ENCODE measurements around the gene ZFY.

Gene ZFY

GRCh38 chrY:2934861-2935715 lies at the start of gene ZFY:
Gene ZFY (plus strand): TSS chrY:2935381. CDS start chrY:2953937, 18,556 bp downstream.
- no peak for DNase-seq

- no peak for DNase-seq
Observed at GRCh38 chrY:2885880-2886279, 49.3 kb upstream of the ZFY start.

- no peak for DNase-seq
Observed at GRCh38 chrY:2887386-2887785, 47.8 kb upstream of the ZFY start.

GRCh38 chrY:2887955-2888354 lies 47.2 kb upstream of the ZFY start:
- DNase-seq, result no peak

GRCh38 chrY:2893471-2893870 lies 41.7 kb upstream of the ZFY start:
- no peak for DNase-seq

- DNase-seq, result no peak
Observed at GRCh38 chrY:2896050-2896449, 39.1 kb upstream of the ZFY start.

GRCh38 chrY:2907356-2907755 lies 27.8 kb upstream of the ZFY start:
- DNase-seq, result no peak

- no peak for DNase-seq
Observed at GRCh38 chrY:2913066-2913815, 21.9 kb upstream of the ZFY start.

GRCh38 chrY:2934078-2934477 lies 1.1 kb upstream of the ZFY start:
- DNase-seq, result no peak

- DNase-seq, result no peak
Observed at GRCh38 chrY:2935716-2936435, 695 bp downstream of the ZFY start.

- DNase-seq, result no peak
Observed at GRCh38 chrY:2936436-2936750, 1.2 kb downstream of the ZFY start.

- no peak for DNase-seq
Observed at GRCh38 chrY:2937149-2937548, 2.0 kb downstream of the ZFY start.

GRCh38 chrY:2949590-2950252 lies 14.5 kb downstream of the ZFY start:
- no peak for DNase-seq

- no peak for DNase-seq
Observed at GRCh38 chrY:2950655-2951054, 15.5 kb downstream of the ZFY start.

GRCh38 chrY:2952912-2953311 lies 17.7 kb downstream of the ZFY start:
- DNase-seq, result no peak

- no peak for DNase-seq
Observed at GRCh38 chrY:2954735-2955134, 19.6 kb downstream of the ZFY start.

- DNase-seq, result no peak
Observed at GRCh38 chrY:2955561-2955960, 20.4 kb downstream of the ZFY start.

GRCh38 chrY:2962061-2962460 lies 26.9 kb downstream of the ZFY start:
- no peak for DNase-seq

- no peak for DNase-seq
Observed at GRCh38 chrY:2964814-2965213, 29.6 kb downstream of the ZFY start.

GRCh38 chrY:2965629-2966028 lies 30.4 kb downstream of the ZFY start:
- DNase-seq, result no peak

GRCh38 chrY:2969561-2969960 lies 34.4 kb downstream of the ZFY start:
- DNase-seq, result no peak

- no peak for DNase-seq
Observed at GRCh38 chrY:2972708-2973107, 37.5 kb downstream of the ZFY start.

- DNase-seq, result no peak
Observed at GRCh38 chrY:2973110-2973751, 38.0 kb downstream of the ZFY start.
